ENCODE results near the gene NENF.

Gene NENF

DNA sequence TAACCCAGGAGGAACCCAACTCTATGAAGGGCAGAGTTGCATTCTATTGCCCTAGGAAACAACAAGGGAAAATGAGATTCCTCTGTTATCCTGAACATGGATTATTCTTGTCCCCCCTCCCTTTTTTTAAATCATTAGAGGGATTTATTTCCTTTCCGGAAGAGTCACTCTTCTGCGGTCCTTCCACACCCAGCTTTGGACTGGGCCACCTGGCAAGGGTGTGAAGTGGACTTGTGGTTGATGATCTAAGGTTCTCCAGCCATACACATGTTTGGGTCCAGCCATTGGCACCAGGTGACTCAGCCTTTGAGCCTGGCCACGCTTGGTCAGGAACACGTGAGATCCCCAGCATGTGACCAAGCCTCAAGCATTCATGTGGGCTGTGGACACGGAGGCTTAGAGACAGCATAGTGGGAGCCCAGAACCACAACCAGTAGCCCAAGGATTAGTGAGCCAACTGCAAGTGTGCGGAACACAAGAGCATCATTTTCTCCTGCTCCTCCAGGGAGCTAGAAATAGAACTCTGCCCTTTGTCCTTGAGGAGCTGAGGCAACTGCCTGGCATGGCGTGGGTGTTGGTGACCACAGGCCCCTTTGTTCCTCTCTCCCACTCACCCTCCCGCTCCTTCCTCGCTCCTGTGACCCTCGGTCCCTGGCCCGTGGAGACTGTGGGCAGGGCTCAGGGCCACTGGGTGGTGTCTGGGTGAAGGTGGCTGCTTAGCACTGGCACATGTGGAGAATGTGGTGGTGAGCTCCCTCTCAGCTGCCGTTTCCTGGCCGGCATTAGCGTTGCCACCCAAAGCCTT, 50.1 kb downstream of the NENF start:
- no peak for DNase-seq

DNA sequence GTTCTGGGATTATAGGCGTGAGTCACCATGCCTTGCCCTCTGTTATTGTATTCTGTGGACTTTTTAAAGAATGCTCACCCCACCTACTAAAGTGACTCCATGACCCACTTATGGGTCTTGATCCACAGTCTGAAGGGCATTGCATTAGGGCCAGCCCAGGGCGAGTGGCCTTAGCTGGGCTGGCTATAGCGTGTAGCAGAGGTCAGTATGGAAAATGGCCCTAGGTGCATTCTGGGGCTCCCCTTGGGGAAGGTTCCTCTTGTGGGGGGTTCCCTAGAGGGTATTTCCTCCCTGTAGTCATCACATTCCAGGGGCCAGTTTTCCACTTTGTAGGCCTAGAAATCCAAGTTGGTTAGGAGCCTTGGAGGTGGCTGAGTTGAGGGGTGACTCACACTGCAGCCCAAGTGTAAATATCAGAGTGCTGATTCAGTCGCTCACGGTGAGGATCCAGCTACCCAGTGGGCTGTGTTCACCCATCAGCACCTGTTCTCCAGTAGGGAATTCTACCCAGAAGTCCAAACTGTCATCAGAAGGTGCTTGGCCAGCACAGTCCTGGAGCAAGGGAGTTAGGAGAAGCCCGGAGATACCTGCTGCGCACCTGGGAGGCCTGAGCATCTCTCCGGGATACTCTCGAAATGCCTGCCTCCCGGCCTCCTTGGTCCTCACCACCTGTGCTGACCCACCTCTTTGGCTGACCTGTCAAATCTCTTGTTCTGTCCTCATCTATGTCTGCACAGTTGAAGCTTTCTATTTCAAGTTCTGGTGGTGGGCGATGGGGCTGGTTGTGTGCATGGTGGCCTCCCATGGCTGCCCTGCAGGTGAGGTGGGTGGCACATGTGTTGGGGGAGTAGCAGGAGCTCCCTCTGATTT, 52.2 kb downstream of the NENF start:
- DNase-seq: no peak

DNA sequence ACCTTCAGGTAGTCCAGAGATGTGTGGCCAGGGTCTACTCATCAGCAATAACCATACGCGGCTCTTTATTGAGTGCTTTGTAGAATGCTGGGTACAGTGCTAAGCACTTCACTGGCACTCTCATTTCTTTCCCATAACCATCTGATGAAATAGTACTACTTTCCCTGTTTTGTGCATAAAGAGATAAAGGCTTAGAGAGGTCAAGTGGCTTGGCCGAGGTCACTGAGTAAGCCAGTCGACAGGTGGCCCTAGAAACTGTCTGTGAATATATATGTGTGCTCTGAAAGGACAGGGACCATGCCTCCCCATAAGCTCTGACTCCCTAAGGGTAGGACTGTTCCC, 52.8 kb downstream of the NENF start:
- DNase-seq: no peak

DNA sequence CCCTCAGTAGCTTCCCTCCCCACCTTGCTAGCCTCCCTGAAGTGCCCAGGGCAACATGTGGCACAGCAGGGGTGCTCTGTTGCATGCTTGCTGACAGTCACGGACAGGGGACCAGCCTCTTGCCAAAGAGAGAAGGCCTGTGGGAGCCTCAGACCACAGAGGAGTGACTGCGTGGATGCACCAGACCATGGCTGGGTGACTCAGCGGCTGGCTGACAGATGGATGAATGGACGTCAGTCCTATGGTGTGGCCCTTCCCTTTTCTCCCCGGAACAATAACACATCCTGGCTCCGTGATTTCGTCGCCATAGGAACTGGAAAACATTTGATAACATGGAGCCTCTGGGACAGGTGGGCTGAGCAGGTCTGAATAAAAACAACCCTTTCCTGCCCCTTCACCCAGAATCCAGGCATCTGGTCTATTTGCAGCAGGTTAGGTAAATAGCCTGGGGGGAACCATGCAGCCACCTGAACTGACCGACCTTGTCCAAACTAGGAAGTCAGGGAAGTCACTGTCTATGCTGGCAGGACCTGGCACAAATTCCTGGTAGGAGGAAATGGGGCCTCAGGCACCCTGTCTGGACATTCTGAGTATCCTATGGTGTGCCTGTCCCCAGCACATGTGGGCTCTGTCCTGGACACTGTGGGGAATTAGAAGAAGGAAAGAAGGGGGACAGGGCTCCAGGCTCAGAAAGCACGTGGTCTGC, 53.3 kb downstream of the NENF start:
- no peak for DNase-seq

DNA sequence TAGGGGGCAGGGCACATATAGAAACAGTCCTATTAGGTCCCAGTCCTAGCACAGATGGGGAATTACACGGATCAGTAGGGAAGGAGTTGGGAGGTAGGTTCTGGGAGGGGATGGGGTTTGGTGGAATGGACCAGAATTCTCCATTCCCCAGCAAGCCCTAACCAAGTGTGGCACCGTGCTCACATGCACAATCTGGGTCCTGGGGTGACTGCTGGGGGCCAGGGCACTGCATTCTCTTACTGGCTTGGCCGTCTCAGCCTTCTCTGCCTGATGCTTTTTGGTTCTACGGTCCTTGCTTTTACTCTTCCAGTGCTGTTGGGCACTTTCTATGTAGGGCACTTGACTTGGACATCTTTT, 53.9 kb downstream of the NENF start:
- DNase-seq: no peak

DNA sequence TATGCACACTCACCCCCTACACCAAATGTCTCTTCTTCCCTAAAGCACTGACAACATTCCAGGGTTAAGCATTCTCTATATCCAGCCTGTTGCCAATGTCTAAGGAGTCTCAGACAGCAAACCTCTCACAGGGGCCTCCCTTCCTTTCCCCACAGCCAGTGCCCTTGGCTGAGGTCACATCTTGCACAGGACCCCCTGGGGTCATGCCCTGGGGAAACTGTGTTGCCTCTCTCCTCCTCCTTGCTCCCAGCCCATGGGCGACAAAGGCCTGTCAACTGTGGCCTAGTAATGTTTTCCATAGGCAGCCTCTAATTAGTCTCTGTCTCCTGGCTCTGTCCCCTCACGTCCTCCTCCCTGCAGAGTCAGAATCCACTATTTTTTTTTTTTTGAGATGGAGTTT, 54.6 kb downstream of the NENF start:
- DNase-seq: no peak

DNA sequence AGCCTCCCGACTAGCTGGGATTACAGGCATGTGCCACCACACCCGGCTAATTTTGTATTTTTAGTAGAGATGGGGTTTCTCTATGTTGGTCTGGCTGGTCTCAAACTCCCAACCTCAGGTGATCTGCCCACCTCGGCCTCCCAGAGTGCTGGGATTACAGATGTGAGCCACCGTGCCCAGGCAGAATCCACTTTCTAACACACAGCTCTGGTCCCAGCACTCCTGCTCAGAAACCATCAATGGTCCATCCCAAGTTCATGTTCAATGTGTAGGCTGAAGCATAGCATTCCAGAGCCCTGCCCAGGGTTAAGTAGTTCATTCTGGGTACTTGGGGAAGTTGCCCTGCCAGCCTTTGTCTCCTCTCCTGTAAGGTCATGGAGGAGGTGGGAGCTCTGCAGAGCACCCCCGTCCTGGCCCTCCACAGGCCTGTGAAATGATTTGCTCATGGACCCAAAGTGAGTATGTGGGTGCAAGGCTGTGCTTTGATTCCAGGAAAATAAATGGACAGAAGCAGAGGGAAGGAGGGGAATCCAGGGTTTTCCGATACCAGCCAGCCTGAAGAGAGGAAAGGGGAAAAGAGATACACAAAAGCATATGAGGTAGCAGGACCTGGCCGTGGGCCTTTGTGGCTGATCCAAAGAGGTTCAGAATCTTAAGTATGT, 55.2 kb downstream of the NENF start:
- DNase-seq: no peak

DNA sequence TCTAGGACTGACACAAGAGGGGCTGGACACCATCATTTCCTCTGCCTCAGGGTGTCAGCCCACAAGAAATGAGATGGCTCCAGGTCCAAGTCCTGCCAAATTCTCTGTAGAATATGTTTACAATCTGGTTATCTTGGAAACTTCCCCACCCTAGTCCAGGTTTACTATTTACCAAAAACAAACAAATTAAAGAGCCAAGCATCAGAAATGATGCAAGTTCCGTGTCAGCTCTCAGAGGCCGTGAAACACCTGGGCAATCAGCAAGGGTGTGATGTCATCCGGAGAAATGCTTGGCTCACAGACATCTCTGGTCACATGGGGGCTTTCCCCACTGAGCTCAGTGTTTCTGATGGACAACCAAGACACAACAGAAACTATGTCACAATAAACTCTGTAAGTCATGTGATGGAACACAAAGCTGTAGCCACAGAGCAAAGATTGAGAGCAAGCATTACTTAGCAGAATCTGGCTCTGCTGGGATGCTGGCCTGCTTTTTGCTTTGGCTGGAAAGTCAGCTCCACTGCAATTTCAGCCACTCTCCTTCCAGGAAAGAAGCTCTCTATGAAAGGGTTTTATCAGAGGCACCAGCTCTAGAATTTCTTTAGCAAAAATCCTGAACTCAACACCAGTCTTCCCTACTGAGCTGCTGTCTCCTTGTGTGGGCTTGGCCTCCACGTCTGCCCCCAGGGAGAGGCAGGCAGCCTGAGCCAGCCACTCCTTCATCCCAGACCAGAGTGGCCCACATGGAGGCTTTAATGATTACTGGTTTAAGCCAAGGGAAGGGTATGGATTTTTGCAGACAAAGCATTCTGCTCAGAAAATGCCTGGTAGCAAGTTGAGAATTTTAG, 55.9 kb downstream of the NENF start:
- no peak for DNase-seq

DNA sequence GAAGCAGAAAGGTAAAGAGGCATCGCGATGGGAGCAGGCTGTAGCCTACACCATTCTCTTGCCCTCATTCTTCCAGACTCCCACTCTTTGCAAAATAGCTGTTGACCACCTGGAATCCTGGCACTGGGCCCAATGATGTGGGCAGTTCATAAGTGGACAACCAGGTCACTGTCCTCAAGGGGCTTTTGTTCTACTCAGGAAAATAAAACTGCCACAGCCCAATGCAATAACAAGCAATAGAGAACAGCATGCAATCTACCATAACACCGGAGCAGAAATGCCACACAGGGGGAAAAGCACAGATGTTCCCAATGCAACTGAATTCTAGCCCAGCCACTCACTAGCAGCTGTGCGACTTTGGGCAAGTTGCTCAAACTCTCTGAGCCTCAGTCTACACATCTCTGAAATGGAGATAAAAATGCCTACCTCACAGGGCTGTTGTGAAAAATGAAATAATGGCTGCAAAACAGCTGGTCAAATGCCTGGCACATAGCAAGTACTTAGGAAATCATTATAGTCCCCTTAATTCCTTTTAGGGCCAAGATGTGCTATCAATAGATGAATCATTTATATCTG, 56.7 kb downstream of the NENF start:
- DNase-seq: no peak

DNA sequence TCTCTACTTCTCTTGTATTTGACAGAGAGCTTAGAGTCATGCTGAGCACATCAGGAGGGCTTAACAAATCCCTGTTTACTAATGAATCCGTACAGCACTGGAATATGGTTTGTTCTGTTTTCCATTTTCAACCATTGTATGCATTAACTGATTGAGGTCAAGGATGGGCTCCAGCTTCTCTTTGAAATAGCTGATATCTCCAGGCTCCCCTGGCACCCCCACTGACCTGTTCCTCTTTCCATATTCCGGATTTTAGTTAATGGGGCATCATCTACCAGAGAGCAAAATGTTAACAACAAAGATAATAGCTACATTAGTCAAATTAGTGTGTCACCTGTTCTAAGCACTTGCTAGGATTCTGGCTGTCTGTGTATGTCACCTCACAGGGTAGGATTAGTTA, 57.6 kb downstream of the NENF start:
- DNase-seq: no peak

DNA sequence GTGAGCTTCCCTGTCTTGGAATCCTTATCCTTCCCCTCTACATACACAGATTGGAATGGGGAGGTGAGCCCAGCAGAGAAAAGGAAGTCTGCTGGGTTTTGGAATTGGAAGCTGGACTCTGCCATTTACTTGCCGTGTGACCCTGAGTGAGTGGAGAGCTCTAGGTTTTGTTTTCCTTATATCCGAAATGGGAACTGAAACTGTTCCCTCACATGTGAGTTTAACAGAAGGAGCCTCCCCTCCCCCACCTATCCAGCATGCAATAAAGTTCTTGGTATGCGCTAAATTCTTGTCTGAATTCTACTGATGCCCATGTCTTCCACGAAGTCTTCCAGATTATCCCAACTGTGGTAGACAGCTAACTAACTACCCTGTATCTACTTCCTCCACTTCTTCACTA, 58.7 kb downstream of the NENF start:
- DNase-seq: no peak
